K562 (cell line): ENCODE results near the gene DET1. TPM values are rescaled to one million over a fixed set of nuclear protein-coding genes. Genes with fewer than 3 reads are reported as not detected.

Experiments
- AFF1 ChIP-seq, 2 experiments: fragments of 450-650 bp; IDR thresholded peaks; 2 replicates each; pipeline ENCODE4 v1.6.1; 2018; ENCODE audit warnings: mild to moderate bottlenecking in 2 of 2, low read depth in 1 of 2; ENCODE audit not compliant: partially characterized antibody in 2 of 2
- ARHGAP35 ChIP-seq: fragments of 450-650 bp; IDR thresholded peaks from 2 replicates; pipeline ENCODE4 v1.6.1; 2018; ENCODE audit not compliant: partially characterized antibody
- ASH1L ChIP-seq: fragments of 450-650 bp; IDR thresholded peaks from 2 replicates; pipeline ENCODE4 v1.6.1; 2018; ENCODE audit warnings: borderline replicate concordance, mild to moderate bottlenecking, low read depth; ENCODE audit not compliant: partially characterized antibody
- E2F8 ChIP-seq: fragments of 450-650 bp; IDR thresholded peaks from 2 replicates; pipeline ENCODE4 v1.7.1; 2018; ENCODE audit warnings: mild to moderate bottlenecking, low read depth; ENCODE audit not compliant: partially characterized antibody
- EHMT2 ChIP-seq: fragments of 450-650 bp; IDR thresholded peaks from 2 replicates; pipeline ENCODE4 v1.6.1; 2018; ENCODE audit warnings: antibody characterized with exemption
- FOXO4 ChIP-seq: fragments of 450-650 bp; formaldehyde crosslinking; IDR thresholded peaks from 2 replicates; pipeline ENCODE4 v1.4.0; 2020; ENCODE audit warnings: mild to moderate bottlenecking, moderate library complexity
- GTF2A2 ChIP-seq: IDR thresholded peaks from 2 replicates; pipeline ENCODE4 v1.6.1; 2016; ENCODE audit warnings: mild to moderate bottlenecking, missing genetic modification characterization, missing compliant biosample characterization
- HDGF ChIP-seq: fragments of 450-650 bp; IDR thresholded peaks from 2 replicates; pipeline ENCODE4 v1.6.1; 2016
- NR2C2 ChIP-seq, 2 experiments: fragments of 200-800 bp in 1 of 2; sonication (Bioruptor generic) in 1 of 2; sonication (generic) in 1 of 2; formaldehyde crosslinking in 1 of 2; IDR thresholded peaks; 2 replicates each; pipeline versions ENCODE4 v1.6.1 to v1.8.0; 2016 to 2022; ENCODE audit warnings: mild to moderate bottlenecking in 1 of 2, missing compliant biosample characterization in 1 of 2, missing genetic modification characterization in 1 of 2, missing genetic modification reagents in 1 of 2
- SRSF7 ChIP-seq: fragments of 200-400 bp; formaldehyde crosslinking; optimal IDR thresholded peaks from 2 replicates; pipeline ENCODE3; 2017; ENCODE audit warnings: mild to moderate bottlenecking, low read depth, low read length
- TCF3 ChIP-seq: sonication (generic); formaldehyde crosslinking; IDR thresholded peaks from 2 replicates; pipeline ENCODE4 v1.4.0; 2020; ENCODE audit warnings: mild to moderate bottlenecking, missing genetic modification reagents
- TFAP4 ChIP-seq: sonication (generic); formaldehyde crosslinking; IDR thresholded peaks from 2 replicates; pipeline ENCODE4 v1.8.0; 2022; ENCODE audit warnings: missing genetic modification reagents, mild to moderate bottlenecking, moderate library complexity, borderline replicate concordance
- TOE1 ChIP-seq, 2 experiments: fragments of 450-650 bp in 1 of 2; sonication (generic) in 1 of 2; formaldehyde crosslinking in 1 of 2; IDR thresholded peaks; 2 replicates each; pipeline versions ENCODE4 v1.7.1 to v1.8.0; 2016 to 2022; ENCODE audit warnings: borderline replicate concordance in 2 of 2, mild to moderate bottlenecking in 2 of 2, antibody characterized with exemption in 1 of 2, inconsistent platforms in 1 of 2, low read depth in 1 of 2, missing genetic modification reagents in 1 of 2, moderate library complexity in 1 of 2
- ZFP36 ChIP-seq: fragments of 150-350 bp; IDR thresholded peaks from 2 replicates; pipeline ENCODE4 v1.6.1; 2018; ENCODE audit warnings: low read length, low read depth; ENCODE audit not compliant: partially characterized antibody
- ZNF589 ChIP-seq: fragments of 200-800 bp; sonication (Bioruptor generic); IDR thresholded peaks from 2 replicates; pipeline ENCODE4 v1.6.1; 2016; ENCODE audit warnings: low read depth, missing genetic modification characterization, missing compliant biosample characterization
- ZNF740 ChIP-seq, 3 experiments: fragments of 200-800 bp in 1 of 3; sonication (Bioruptor generic) in 1 of 3; sonication (generic) in 1 of 3; formaldehyde crosslinking in 1 of 3; IDR thresholded peaks; 2 replicates each; pipeline versions ENCODE4 v1.6.1 to v1.8.0; 2016 to 2022; ENCODE audit warnings: mild to moderate bottlenecking in 2 of 3, missing compliant biosample characterization in 2 of 3, missing genetic modification characterization in 2 of 3, missing genetic modification reagents in 1 of 3
- polyA plus RNA-seq, 8 experiments: library from polyadenylated mRNA; depleted of rRNA in 4 of 8; stranded (reverse) in 5 of 8; unstranded in 3 of 8; fragments of >200 nt; fragmentation: Nextera tagmentation in 2 of 8; fragmentation: Illumina TruSeq in 1 of 8; extraction: Ambion mirVana in 2 of 8; extraction: Trizol in 1 of 8; gene quantifications; 2 replicates each; pipeline versions ENCODE4 v1.2.1 to v1.2.3, GENCODE V29; 2011 to 2014; ENCODE audit warnings: inconsistent platforms in 1 of 8, missing spikeins in 1 of 8
- total RNA-seq, 7 experiments: library from RNA; depleted of rRNA in 6 of 7; stranded (reverse); fragments of >200 nt in 6 of 7; fragmentation: Illumina TruSeq in 2 of 7; extraction: Trizol in 2 of 7; gene quantifications; 2 replicates each; pipeline versions ENCODE4 v1.2.1 to v1.2.3, GENCODE V29; 2011 to 2021; ENCODE audit warnings: low replicate concordance in 1 of 7

DET1 gene
- total and polyA plus RNA-seq, 9 of the 15 experiments (the other 6 are each of a cell fraction or from before 2014, with no cell fraction given), result 4.2 to 8.1 (median 6.0) TPM

GRCh38 chr15:88563638-88564037, 17.2 kb upstream of the DET1 start (continued):
- TF ChIP-seq AFF1 (IDR thresholded peaks at IDR 0.05; ENCODE audit: low read depth in 1 of 2, partially characterized antibody in 2 of 2), result peak in 1 of 2 experiments; percentile 32
- no peak for TF ChIP-seq ZFP36
- no peak for TF ChIP-seq ASH1L
- TF ChIP-seq EHMT2, result peak; percentile 90
- no peak for TF ChIP-seq NR2C2 (CRISPR knock-in tag; IDR thresholded peaks at IDR 0.05)
- no peak for TF ChIP-seq NR2C2 (tag; IDR thresholded peaks at IDR 0.05)
- TF ChIP-seq SRSF7, result no peak
- TF ChIP-seq GTF2A2 (tag), result no peak
- peak; percentile 47; the same call in 1 of the 2 replicates for TF ChIP-seq TOE1 (IDR thresholded peaks at IDR 0.05; ENCODE audit: borderline replicate concordance)
- TF ChIP-seq TOE1 (CRISPR knock-in tag; IDR thresholded peaks at IDR 0.05; ENCODE audit: borderline replicate concordance, low read depth), result no peak
- TF ChIP-seq TCF3 (CRISPR knock-in tag), result peak; percentile 59; the same call in 1 of the 2 replicates
- peak; percentile 80; the same call in 1 of the 2 replicates for TF ChIP-seq HDGF
- no peak for TF ChIP-seq ARHGAP35
- no peak for TF ChIP-seq TFAP4
- TF ChIP-seq ZNF740 (CRISPR knock-in tag; IDR thresholded peaks at IDR 0.05), result no peak
- no peak for TF ChIP-seq ZNF740 (tag; IDR thresholded peaks at IDR 0.05)
- no peak for TF ChIP-seq ZNF589 (CRISPR knock-in tag)
- TF ChIP-seq FOXO4, result no peak
- no peak for TF ChIP-seq E2F8
